IMR-90 (cell line): ENCODE results near the gene TREML2. TPM values are rescaled to one million over a fixed set of nuclear protein-coding genes. Genes with fewer than 3 reads are reported as not detected.

Experiments
- ATAC-seq: fragments of 200-7000 bp; cut with Tn5 transposase; 2 replicates; pipeline ENCODE4 v1.9.1; 2020; ENCODE audit warnings: low read depth, mild to moderate bottlenecking, moderate library complexity
- BruUV-seq: library from RNA; stranded (reverse); fragments of 400-500 nt; replicated peaks from 2 replicates; lab custom pipeline; 2021; lab: Mats Ljungman, UMichigan
- CTCF ChIA-PET: fragments of 300-600 bp; formaldehyde crosslinking; extraction: SDS; loops from one replicate; lab custom pipeline; 2021; ENCODE audit warnings: antibody characterized with exemption; lab: Yijun Ruan, JAX
- POLR2A ChIA-PET: fragments of 300-600 bp; sonication (Branson Sonifier 250); formaldehyde crosslinking; loops from one replicate; lab custom pipeline; 2022; ENCODE audit warnings: antibody characterized with exemption; ENCODE audit not compliant: unreplicated experiment; lab: Charles Lee
- DNase-seq: peaks from one replicate; pipeline ENCODE4 v3.0.0; 2013
- H2AFZ ChIP-seq: replicated peaks from 2 replicates; pipeline ENCODE3; 2013; ENCODE audit warnings: low read length, mild to moderate bottlenecking; ENCODE audit not compliant: poor library complexity
- H2AK5ac ChIP-seq: 2 replicates; pipeline ENCODE4 v1.6.1; 2013; ENCODE audit warnings: low read depth, low read length, inconsistent platforms
- H2AK9ac ChIP-seq: replicated peaks from 2 replicates; pipeline ENCODE3; 2013; ENCODE audit warnings: mild to moderate bottlenecking, low read depth, low read length, moderate library complexity; ENCODE audit not compliant: poor library complexity
- H2BK120ac ChIP-seq: 2 replicates; pipeline ENCODE4 v1.6.1; 2013; ENCODE audit warnings: low read depth, low read length, inconsistent platforms
- H2BK15ac ChIP-seq: 3 replicates; pipeline ENCODE4 v1.6.1; 2013; ENCODE audit warnings: low read depth, low read length, inconsistent platforms
- H2BK20ac ChIP-seq: 2 replicates; pipeline ENCODE4 v1.6.1; 2013; ENCODE audit warnings: low read depth, mild to moderate bottlenecking, inconsistent platforms, low read length, moderate library complexity
- H2BK5ac ChIP-seq: 2 replicates; pipeline ENCODE4 v1.6.1; 2013; ENCODE audit warnings: mild to moderate bottlenecking, low read depth, low read length, inconsistent platforms; ENCODE audit not compliant: poor library complexity, severe bottlenecking
- H3K14ac ChIP-seq: replicated peaks from 2 replicates; pipeline ENCODE4 v1.6.1; 2013; ENCODE audit warnings: low read depth, low read length, inconsistent platforms
- H3K18ac ChIP-seq: 2 replicates; pipeline ENCODE4 v1.6.1; 2013; ENCODE audit warnings: low read depth, low read length, control low read depth
- H3K23ac ChIP-seq: 2 replicates; pipeline ENCODE4 v1.6.1; 2013; ENCODE audit warnings: low read depth, low read length, inconsistent platforms
- H3K27ac ChIP-seq: 2 replicates; pipeline ENCODE4 v1.5.1; 2013; ENCODE audit warnings: mild to moderate bottlenecking, control low read depth, low read length; ENCODE audit not compliant: insufficient read depth
- H3K27me3 ChIP-seq: 2 replicates; pipeline ENCODE4 v1.6.1; 2013; ENCODE audit warnings: low read length; ENCODE audit not compliant: control insufficient read depth, insufficient read depth
- H3K36me3 ChIP-seq: 2 replicates; pipeline ENCODE4 v1.6.1; 2013; ENCODE audit warnings: low read length, mixed read lengths; ENCODE audit not compliant: control insufficient read depth, insufficient read depth
- H3K4ac ChIP-seq: 2 replicates; pipeline ENCODE4 v1.6.1; 2013; ENCODE audit warnings: low read depth, low read length, inconsistent platforms
- H3K4me1 ChIP-seq: 2 replicates; pipeline ENCODE4 v1.6.1; 2013; ENCODE audit warnings: low read length, mixed read lengths; ENCODE audit not compliant: control insufficient read depth, insufficient read depth
- H3K4me2 ChIP-seq: 2 replicates; pipeline ENCODE4 v1.6.1; 2013; ENCODE audit warnings: low read depth, mild to moderate bottlenecking, control low read depth, low read length, moderate library complexity
- H3K4me3 ChIP-seq: 2 replicates; pipeline ENCODE4 v1.5.1; 2013; ENCODE audit warnings: low read depth, mild to moderate bottlenecking, control low read depth, low read length, moderate library complexity; ENCODE audit not compliant: insufficient read depth
- H3K56ac ChIP-seq: 2 replicates; pipeline ENCODE4 v1.6.1; 2013; ENCODE audit warnings: low read length, inconsistent platforms; ENCODE audit not compliant: insufficient read depth; ENCODE audit errors: extremely low read depth
- H3K79me1 ChIP-seq, 2 experiments: 2 replicates each; pipeline ENCODE4 v1.6.1; 2013; ENCODE audit warnings: low read length in 2 of 2, inconsistent platforms in 1 of 2, low read depth in 1 of 2
- H3K9ac ChIP-seq: 2 replicates; pipeline ENCODE4 v1.6.1; 2013; ENCODE audit warnings: low read depth, low read length, control low read depth
- H3K9me1 ChIP-seq: 2 replicates; pipeline ENCODE4 v1.6.1; 2013; ENCODE audit warnings: low read length, inconsistent platforms; ENCODE audit not compliant: insufficient read depth
- H3K9me3 ChIP-seq: 2 replicates; pipeline ENCODE4 v1.6.1; 2013; ENCODE audit warnings: low read length; ENCODE audit not compliant: control insufficient read depth, insufficient read depth
- H4K20me1 ChIP-seq: 2 replicates; pipeline ENCODE4 v1.6.1; 2013; ENCODE audit warnings: low read length, inconsistent platforms; ENCODE audit not compliant: insufficient read depth
- H4K5ac ChIP-seq: 2 replicates; pipeline ENCODE4 v1.6.1; 2013; ENCODE audit warnings: mild to moderate bottlenecking, low read depth, low read length, control low read depth
- H4K8ac ChIP-seq, 2 experiments: 2 replicates each; pipeline ENCODE4 v1.6.1; 2013; ENCODE audit warnings: low read depth in 2 of 2, low read length in 2 of 2, control low read depth in 1 of 2, inconsistent platforms in 1 of 2
- H4K91ac ChIP-seq: 2 replicates; pipeline ENCODE4 v1.6.1; 2013; ENCODE audit warnings: low read depth, low read length, inconsistent platforms; ENCODE audit not compliant: insufficient read depth
- BHLHE40 ChIP-seq: fragments of 150-350 bp; IDR thresholded peaks from 2 replicates; pipeline ENCODE4 v1.6.1; 2016; ENCODE audit warnings: mild to moderate bottlenecking, low read depth, low read length
- CEBPB ChIP-seq: IDR thresholded peaks from 2 replicates; pipeline ENCODE4 v1.6.1; 2012; ENCODE audit warnings: low read depth, low read length, improper control_type of control experiment
- CHD1 ChIP-seq: IDR thresholded peaks from 2 replicates; pipeline ENCODE4 v1.6.1; 2012; ENCODE audit warnings: low read depth, low read length, improper control_type of control experiment
- ELK1 ChIP-seq: fragments of 150-350 bp; IDR thresholded peaks from 2 replicates; pipeline ENCODE4 v1.6.1; 2016; ENCODE audit warnings: low read depth, mild to moderate bottlenecking, low read length, moderate library complexity, borderline replicate concordance
- MAZ ChIP-seq: IDR thresholded peaks from 2 replicates; pipeline ENCODE4 v1.6.1; 2012; ENCODE audit warnings: low read depth, mild to moderate bottlenecking, low read length, improper control_type of control experiment, moderate library complexity, borderline replicate concordance
- POLR2A ChIP-seq: IDR thresholded peaks from 2 replicates; pipeline ENCODE4 v1.6.1; 2012; ENCODE audit warnings: mild to moderate bottlenecking, low read depth, low read length
- RAD21 ChIP-seq: IDR thresholded peaks from 2 replicates; pipeline ENCODE4 v1.6.1; 2012; ENCODE audit warnings: low read length, improper control_type of control experiment
- SMC3 ChIP-seq: fragments of 150-350 bp; IDR thresholded peaks from 2 replicates; pipeline ENCODE4 v1.6.1; 2016; ENCODE audit warnings: low read depth, mild to moderate bottlenecking, antibody characterized with exemption, low read length, moderate library complexity
- USF2 ChIP-seq: fragments of 150-350 bp; IDR thresholded peaks from 2 replicates; pipeline ENCODE4 v1.6.1; 2017; ENCODE audit warnings: mild to moderate bottlenecking, antibody characterized with exemption, low read length, low read depth
- WGBS, 2 experiments: methylation state at CpG; one replicate each; pipeline versions ENCODE4 v1.1.5 to v1.1.7; 2013; ENCODE audit warnings: missing lambda C conversion rate in 2 of 2; ENCODE audit not compliant: insufficient read length in 1 of 2; ENCODE audit errors: extremely low coverage in 2 of 2; 5-methylcytosine and 5-hydroxymethylcytosine counted together
- dilution Hi-C: fragments of 300-500 bp; cut with HindIII; formaldehyde crosslinking; loops from one replicate; pipeline ENCODE4 v1.14.3; 2018; ENCODE audit warnings: low sequenced_read_pairs; ENCODE audit not compliant: unreplicated experiment
- in situ Hi-C: fragments of 300-500 bp; cut with MboI; formaldehyde crosslinking; loops from 3 replicates; pipeline ENCODE4 v1.14.3; 2019; ENCODE audit warnings: low sequenced_read_pairs, inconsistent platforms, mixed read lengths
- intact Hi-C: fragments of 100-400 bp; cut with micrococcal nuclease; formaldehyde crosslinking; loops from 2 replicates; pipeline ENCODE4 v1.10.0; 2022
- polyA plus RNA-seq, 3 experiments: library from polyadenylated mRNA; depleted of rRNA; stranded (reverse); fragments of >200 nt; gene quantifications; 2 replicates each; pipeline ENCODE4 v1.2.3, GENCODE V29; 2012; ENCODE audit warnings: low replicate concordance in 1 of 3
- total RNA-seq: library from RNA; depleted of rRNA; stranded (reverse); fragments of >200 nt; gene quantifications from 2 replicates; pipeline ENCODE4 v1.2.3, GENCODE V29; 2012

Gene TREML2
- total and polyA plus RNA-seq, 2 of the 4 experiments (the other 2 are of a cell fraction), result not detected

GRCh38 chr6:41177287-41177686 lies 23.7 kb downstream of the TREML2 start:
- H4K8ac ChIP-seq, result no peak overlapping the region
- ChIA-PET CTCF (interaction anchor here (0.9 kb wide), 1 partner anchor 85 kb away, joined by 5 read pairs; no protein-coding TSS in a partner anchor), POLR2A (no interaction called here)
- no peak overlapping the region for H3K23ac ChIP-seq
- H3K27me3 ChIP-seq, result peaks cover 5% of the 10 kb centered on the region
- H2BK120ac ChIP-seq, result no peak overlapping the region
- H3K18ac ChIP-seq, result no peak overlapping the region
- no peak overlapping the region for H4K91ac ChIP-seq
- no peaks in the 10 kb centered on the region for H4K20me1 ChIP-seq
- TF ChIP-seq MAZ (no peak), RAD21 (no peak), SMC3 (no peak), BHLHE40 (no peak), ELK1 (no peak), CEBPB (no peak), POLR2A (no peak), CHD1 (no peak), USF2 (no peak)
- H2AK9ac ChIP-seq, result no peak overlapping the region
- dilution Hi-C loops (no loop called here), in situ Hi-C loops (no loop called here), intact Hi-C loops (no loop called here)
- no TSS peak for BruUV-seq
- no peaks in the 10 kb centered on the region for H3K9me3 ChIP-seq
- no peaks in the 10 kb centered on the region for H3K4me1 ChIP-seq
- no peak overlapping the region for H3K4me3 ChIP-seq
- H3K79me1 ChIP-seq, result no peaks in the 10 kb centered on the region
- no peak overlapping the region for H2AK5ac ChIP-seq
- H3K4ac ChIP-seq, result no peak overlapping the region
- ATAC-seq (no peak), DNase-seq (no peak)
- no peak overlapping the region for H2AFZ ChIP-seq
- no peak overlapping the region for H4K5ac ChIP-seq
- H3K56ac ChIP-seq, result no peak overlapping the region
- no peak overlapping the region for H3K27ac ChIP-seq
- no peaks in the 10 kb centered on the region for H3K9me1 ChIP-seq
- WGBS, 2 experiments, result 40% methylated on average over 1 of the region's 3 CpGs; no CpG with 5 or more reads in 1 of the 2 experiments
- no peak overlapping the region for H3K9ac ChIP-seq
- no peak overlapping the region for H2BK5ac ChIP-seq
- no peaks in the 10 kb centered on the region for H3K36me3 ChIP-seq
- no peak overlapping the region for H3K14ac ChIP-seq
- H2BK15ac ChIP-seq, result no peak overlapping the region
- no peak overlapping the region for H3K4me2 ChIP-seq
- no peak overlapping the region for H2BK20ac ChIP-seq
